Measurements from ENCODE around the gene IFITM1.
"Not testable (repeated sequence)": the region's sequence is repeated elsewhere in the genome, so short reads cannot be mapped to it uniquely, and the experiment has no call there.

IFITM1 gene

DNA sequence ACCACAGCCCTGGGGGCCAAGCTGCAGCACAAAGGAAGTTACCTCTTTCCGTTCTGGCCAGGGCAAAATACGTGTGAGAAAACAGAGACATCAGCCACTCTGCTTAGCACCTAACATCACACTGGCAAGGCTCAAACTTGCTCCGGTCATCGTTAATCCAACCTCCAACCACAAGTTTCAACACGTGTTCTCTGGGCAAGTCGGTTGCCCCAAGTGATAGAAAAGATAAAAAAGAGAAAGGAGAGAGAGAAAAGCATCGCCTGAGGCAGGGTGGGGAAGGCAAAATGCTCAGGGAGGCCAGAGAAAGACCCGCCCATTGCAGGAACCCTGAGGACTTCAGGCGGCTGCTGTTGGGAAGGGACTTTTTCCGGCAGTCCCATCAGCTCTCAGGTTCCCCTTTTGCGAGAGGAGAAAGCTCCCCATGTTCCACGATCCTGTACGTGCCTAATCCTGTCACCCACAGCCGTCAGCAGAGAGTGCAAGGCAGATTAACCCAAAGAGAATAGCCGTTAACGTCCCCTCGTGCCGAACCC is 36.9 kb downstream of the IFITM1 start:
- DNase-seq = no peak

GRCh38 chr11:351411-351810 is 37.6 kb downstream of the IFITM1 start:
- no peak for DNase-seq

DNA sequence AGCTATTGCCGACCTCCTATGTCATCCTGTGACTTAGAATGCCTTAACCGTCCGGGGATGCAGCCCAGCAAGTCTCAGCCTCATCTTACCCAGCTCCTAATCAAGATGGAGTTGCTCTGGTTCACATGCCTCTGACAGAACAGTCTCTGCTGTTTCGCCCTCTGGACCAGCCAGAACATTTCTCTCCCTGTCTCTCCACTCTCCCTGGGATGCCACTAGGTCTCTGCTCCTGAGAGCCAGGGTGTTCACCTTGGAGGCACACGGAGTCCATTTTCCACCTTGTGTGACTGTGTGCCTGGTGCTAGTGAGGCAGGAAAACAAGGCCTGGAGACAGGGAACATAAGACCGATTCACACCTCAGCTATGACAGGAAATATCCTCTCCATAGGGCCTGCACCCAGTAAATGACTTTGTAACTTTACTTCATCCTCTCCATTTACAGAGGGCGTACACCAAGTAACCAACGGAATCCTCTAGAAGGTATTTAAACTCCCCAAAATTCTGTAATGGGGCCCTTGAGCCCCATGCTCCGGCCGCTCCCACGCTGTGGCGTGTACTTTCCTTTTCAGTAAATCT is 38.7 kb downstream of the IFITM1 start:
- no peak for DNase-seq

DNA sequence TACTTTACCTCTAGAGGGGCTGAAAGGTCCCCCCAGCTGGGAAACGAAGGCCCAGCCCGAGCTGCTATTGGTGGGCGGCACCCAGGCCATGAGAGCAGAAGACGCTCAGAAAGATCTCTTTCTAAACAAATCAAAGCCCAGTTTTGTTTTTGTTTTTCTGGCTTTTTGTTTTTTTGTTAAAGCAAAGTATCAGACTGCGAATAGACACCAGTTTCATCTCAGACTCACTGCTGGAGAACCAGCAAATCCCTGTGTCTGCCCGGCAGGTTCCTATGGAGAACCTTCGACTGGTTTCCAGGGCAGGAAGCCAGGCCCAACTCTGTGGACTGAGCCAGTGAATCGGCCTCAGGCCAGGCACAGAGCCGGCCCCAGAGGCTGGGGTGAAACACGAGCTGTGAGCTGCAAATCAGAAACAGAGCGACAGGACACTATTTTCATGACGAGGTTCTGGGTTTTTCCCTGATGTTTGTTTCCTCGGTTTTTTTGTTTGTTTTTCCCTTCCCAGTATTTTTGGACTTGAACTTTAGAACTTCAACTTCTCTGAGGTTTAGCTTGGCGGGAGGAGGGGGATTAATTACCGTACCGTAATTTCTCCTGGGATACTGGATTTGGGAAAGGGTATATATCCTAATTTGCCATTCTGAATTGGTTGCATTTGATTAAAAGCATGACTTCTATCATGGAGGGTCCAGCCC is 39.5 kb downstream of the IFITM1 start:
- DNase-seq = no peak

DNA sequence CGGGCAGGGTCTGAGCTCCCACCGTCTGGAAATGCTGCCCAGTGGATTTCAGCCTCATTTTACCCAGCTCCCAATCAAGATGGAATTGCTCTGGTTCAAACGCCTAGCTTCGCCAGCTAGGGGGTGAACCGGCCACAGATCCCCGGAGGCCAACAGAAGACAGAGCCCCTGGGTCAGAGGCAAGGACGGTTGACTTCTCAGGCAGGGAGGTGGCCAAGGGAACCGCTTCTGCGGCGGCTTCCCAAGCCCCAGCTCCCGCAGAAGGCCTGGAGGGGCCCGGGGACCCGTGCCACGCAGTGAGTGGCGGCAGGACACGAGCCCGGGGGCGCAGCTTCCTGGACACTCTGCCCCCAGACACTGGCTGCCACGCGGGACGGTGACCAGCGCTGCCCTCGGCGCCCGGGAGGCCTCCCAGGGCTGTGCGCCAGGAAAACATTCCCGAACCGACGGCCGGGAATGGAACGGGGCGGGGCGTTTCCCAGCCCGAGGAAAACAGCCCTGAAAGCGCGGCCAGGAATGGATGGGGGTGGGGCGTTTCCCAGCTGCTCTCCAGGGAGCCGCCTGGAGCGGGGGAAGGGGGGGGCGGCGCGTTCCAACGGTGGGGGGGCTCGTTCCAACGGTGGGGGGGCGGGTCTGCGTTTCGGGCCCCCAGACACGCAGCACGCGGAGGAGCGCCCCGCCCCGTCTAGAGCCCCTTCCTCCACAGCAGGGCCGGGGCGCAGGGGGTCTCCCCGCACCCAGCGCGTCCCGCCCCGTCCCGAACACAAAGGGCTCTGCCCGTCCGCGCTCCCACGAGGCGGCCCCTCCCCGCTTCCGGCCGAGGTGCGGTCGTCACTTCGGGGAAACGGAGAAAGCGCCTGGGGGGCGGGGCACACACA is 42.0 kb downstream of the IFITM1 start:
- DNase-seq = no peak

- no peak for DNase-seq
Measured at GRCh38 chr11:356610-357009, 42.8 kb downstream of the IFITM1 start.

GRCh38 chr11:357582-357981 is 43.7 kb downstream of the IFITM1 start:
- DNase-seq = no peak

GRCh38 chr11:358129-358800 is 44.4 kb downstream of the IFITM1 start:
- DNase-seq = no peak

- no peak for DNase-seq
Measured at GRCh38 chr11:359181-359714, 45.4 kb downstream of the IFITM1 start.

GRCh38 chr11:360326-361280 is 46.8 kb downstream of the IFITM1 start:
- no peak for DNase-seq

DNA sequence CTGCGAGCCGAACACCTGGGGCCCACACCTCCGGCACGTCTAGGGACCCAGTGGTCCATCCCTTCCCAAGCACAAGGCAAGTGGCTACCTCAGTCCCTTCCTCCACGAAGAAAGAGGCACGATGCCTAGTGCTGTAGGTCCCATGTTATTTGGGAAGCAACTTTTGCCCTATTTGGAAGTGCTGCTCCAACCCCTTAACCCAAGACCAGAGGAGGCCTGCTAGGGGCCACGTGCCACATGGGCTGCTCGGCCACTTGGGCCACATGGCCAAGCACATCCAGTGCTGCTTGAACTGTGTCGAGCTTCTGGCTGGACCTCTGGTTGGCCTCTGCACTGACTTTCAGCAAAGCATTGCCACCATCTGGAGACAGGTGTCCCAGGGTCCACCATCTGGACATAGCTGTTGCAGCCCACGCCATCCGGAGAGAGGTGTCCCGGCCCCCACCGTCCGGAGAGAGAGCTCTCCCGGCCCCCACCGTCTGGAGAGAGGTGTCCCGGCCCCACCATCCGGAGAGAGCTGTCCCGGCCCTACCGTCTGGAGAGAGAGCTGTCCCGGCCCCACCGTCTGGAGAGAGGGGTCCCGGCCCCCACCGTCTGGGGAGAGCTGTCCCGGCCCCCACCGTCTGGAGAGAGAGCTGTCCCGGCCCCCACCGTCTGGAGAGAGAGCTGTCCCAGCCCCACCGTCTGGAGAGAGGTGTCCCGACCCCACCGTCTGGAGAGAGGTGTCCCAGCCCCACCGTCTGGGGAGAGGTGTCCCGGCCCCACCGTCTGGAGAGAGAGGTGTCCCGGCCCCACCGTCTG is 49.0 kb downstream of the IFITM1 start:
- no peak for DNase-seq

DNA sequence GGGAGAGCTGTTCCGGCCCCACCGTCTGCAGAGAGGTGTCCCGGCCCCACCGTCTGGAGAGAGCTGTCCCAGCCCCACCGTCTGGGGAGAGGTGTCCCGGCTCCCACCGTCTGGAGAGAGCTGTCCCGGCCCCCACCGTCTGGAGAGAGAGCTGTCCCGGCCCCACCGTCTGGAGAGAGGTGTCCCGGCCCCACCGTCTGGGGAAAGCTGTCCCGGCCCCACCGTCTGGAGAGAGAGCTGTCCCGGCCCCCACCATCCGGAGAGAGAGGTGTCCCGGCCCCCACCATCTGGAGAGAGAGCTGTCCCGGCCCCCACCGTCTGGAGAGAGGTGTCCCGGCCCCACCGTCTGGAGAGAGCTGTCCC is 49.6 kb downstream of the IFITM1 start:
- DNase-seq = not testable (repeated sequence)

DNA sequence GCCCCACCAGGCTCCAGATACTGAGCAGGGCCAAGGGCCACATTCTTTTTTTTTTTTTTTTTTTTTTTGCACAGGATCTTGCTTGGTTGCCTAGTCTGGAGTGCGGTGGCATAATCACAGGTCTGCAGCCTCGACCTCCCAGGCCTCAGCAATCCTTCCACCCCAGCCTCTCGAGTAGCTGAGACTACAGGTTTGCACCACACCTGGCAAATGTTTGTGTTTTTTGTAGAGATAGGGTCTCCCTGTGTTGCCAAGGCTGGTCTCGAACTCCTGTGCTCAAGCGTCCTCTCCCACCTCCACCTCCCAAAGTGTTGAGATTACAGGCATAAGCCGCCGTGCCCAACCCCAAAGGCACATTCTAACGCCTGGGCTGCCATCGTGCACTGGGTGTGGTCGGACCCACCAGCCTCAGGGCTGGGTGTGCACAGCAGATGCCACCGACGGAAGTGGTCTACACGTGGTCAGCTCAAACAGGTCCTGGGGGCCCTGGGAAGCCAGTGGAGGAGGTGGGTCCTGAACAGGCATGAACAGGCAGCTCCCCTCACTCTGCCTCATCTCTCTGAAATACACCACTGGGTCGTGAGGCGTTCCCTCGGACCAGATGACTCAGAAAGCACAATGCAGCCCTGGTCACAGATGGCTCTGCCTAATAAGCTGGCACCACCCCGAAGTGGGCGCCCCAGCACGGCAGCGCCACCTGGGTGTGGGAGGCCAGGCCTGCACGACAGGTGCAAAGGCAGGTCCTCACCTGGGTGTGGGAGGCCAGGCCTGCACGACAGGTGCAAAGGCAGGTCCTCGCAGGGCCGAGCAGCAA is 50.3 kb downstream of the IFITM1 start:
- DNase-seq = peak; percentile 55

All from NCI-H1092 (cell line).